Measurements from ENCODE around the gene MAGI3.

Gene MAGI3

DNA sequence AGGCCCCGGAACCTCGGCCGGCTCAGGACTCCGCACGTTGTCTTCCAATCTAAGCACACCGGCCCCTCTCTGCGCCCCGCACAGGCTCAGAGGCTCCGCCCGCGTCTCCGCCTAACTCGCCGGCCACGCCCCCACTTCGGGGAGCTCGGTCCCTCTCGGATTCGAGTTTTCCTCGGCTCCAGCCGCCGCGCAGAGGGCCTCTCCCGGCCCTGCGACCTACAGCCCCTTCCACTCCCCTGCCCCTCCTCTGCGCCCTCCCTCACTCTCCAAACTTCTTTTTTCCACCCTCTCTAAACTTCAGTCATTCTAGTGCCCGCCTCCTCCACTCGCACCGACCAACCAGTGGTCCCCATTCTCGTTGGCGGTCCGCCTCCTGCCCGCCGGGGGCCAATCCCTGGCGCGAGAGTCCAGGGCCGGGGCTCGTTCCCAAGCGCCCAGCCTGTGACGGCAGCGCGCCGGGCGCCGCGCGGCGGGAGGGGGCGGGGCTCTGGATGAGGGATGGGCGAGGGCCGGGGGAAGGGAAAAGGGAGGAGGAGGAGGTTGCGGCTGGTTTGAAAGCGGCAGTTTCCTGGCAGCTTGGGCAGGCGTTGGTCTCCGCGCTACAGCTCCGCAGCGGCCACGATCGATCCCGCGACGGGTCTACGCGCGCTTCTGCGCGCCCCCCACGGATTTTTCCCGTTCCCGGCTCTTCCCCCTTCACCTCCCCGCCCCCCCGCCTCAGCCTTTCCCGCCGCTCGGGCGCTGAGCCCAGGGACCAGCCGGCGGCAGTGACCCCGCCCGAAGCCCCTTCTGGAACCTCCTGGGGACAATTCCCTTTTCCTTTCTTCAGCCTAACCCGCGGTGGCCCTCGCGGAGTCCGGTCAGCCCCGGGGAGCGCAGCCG lies at the start of gene MAGI3:
Gene MAGI3 (plus strand): TSS at position 563 of the 882 bp plus-strand sequence. CDS start 519 bp downstream, outside the sequence.
- peak; percentile 97 for DNase-seq

- no peak for DNase-seq
Measured at GRCh38 chr1:113353580-113353979, 36.7 kb upstream of the MAGI3 start.

DNA sequence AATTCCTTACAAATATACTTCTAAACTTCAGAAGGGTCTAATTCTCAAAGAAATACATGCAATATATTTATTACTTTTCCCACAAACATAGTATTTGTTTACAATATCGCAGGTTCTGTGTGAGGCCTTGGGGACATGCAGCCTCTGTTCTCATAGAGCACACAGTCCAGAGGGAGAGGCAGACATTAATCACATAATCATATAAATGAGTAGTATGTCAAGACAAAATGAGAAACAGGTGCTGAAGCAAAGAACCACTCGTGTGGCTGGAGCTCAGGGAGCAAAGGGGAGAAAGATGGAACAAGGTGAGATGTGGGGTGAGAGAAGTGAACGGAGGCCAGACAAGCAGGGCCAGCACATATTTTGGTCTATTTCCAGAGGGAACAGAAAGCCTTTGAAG lies 26.4 kb upstream of the MAGI3 start:
- no peak for DNase-seq

DNA sequence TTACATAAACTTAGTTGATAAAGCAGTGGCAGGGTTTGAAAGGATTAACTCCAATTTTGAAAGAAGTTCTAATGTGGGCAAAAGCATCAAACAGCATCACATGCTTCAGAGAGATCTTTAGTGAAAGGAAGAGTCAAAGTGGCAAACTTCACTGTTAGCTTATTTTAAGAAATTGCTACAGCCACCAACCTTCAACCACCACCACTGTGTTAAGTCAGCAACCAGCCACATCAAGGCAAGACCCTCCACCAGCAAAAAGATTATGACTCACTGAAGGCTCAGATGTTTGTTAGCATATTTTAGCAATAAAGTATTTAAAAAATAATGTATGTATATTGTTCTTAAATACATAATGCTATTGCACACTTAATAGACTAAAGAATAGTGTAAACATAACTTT lies 21.3 kb upstream of the MAGI3 start:
- DNase-seq: no peak

DNA sequence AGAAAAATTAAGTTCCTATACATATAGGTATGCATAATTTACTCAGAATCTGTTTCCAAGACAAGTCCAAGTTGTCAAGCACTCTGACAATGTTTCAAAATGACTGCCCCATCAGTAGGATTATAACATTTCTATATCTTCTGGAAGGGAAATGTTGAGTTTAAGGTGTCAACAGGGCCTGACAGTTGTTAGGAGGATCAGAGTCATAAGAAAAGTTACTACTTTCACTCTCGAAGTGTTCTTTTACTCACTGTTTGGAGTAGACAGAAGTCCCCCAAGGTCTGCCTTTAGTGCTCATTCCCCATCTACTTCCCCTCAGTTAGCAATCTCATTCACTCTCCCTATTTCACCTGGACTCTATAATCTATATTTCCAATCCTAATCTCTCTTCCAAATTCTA lies 20.6 kb upstream of the MAGI3 start:
- DNase-seq: no peak

DNA sequence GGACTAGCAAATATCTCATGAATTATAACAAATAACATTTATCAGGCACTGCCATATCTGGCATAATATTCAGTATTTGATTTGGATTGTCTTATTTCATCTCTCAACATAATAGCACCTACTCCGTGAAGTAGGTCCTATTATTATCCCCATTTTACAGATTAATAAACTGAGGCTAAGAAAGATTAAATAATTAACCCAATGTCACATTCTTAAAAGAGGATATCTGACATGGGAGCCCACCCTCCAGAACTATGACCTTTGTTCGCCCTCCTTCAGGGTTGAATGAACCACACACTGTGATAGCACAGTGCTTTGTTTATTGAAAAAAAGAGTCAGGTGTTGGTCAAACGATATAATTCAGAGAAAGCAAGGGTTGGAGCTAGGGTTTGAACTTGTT lies 19.4 kb upstream of the MAGI3 start:
- DNase-seq: no peak

GRCh38 chr1:113372546-113372945 lies 17.8 kb upstream of the MAGI3 start:
- no peak for DNase-seq

GRCh38 chr1:113373644-113374043 lies 16.7 kb upstream of the MAGI3 start:
- DNase-seq: no peak

- DNase-seq: no peak
Measured at GRCh38 chr1:113375878-113376277, 14.4 kb upstream of the MAGI3 start.

GRCh38 chr1:113380075-113380474 lies 10.2 kb upstream of the MAGI3 start:
- no peak for DNase-seq

GRCh38 chr1:113388017-113388620 lies 2.2 kb upstream of the MAGI3 start:
- DNase-seq: no peak

- DNase-seq: no peak
Measured at GRCh38 chr1:113388621-113389358, 1.5 kb upstream of the MAGI3 start.

DNA sequence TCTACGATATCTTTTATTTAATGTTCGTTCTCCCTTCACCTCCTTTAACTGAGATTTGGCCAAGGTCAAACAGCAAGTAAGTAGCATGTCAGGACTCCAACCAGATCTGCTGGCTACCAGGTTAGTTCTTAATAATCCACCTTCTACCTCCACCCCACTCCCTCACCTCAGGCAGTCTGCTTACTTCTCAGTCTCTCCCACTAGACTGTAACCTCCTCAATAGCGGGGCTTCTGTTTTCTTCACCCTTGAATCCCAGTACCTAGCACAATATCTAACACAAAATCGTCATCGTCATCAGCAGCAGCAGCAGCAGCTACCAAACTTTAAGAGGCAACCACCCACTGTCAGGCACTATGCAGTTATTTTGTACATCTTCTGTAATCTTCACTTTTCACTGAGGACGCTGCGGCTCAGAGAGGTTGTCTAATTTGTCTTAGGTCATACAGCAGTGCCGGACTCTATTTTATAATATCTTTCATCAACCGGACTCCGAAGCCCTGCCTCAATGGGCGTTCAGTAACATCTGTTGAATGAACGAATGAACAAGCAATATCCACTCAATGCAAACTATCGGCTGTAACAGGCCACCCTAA lies 859 bp upstream of the MAGI3 start:
- DNase-seq: no peak

- DNase-seq: peak; percentile 58
Measured at GRCh38 chr1:113390871-113391648, 745 bp downstream of the MAGI3 start.

DNA sequence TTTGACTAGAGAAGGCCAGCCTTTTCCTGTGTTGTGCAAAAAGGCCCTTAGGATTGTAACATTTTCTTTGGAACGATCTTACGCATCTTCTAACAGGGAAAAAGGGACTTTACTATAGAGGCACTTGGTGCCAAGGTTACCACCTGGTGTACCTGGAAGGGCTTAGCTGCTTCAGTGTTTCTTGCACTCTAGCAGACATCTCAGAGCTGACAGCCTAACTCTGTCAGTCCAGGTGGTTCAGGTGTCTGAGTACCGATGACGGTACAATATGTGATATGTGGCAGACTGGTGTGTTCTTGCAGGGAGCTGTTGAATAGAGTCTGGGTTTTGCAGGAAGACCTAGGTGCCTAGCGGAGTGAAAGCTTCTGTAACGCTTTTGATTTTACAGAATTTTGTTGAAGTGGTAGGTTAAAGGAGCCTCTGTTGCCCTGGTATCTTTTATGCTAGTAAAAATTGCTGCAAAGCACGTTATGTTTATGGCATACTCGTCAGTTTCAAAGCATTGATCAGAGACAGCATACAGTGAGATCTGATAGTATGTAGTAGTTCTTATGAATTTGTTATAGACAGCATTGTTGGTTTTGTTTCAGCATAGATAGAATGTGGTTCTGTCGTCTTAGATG lies 1.4 kb downstream of the MAGI3 start:
- DNase-seq: no peak

DNA sequence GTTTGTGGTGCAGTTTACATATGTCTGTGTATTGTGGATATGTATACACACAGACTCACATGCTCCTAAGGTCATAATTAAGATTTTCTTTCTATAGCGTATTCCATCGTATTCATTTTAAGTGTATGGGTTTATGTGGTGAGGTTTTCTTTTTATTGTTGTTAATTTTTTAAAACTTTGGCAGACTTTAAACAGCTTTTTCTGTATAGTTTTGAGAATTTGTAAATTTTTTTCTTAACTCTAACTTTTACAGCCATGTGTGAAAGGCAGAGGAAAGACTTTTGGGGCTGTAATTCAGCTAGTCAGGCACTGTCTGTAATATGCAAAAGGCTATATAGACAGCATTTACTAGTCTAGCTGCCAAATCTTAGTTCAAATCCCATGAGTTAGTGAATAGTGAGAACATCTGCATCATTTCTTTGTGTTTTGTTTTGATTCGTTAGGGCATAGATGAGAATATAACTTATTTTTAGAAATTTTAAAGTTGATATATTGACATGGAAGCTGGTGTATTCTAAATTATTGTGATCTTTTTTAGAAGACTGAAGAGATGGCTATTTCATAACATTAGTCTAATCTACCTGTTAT lies 2.3 kb downstream of the MAGI3 start:
- no peak for DNase-seq

GRCh38 chr1:113394043-113394862 lies 3.9 kb downstream of the MAGI3 start:
- no peak for DNase-seq

DNA sequence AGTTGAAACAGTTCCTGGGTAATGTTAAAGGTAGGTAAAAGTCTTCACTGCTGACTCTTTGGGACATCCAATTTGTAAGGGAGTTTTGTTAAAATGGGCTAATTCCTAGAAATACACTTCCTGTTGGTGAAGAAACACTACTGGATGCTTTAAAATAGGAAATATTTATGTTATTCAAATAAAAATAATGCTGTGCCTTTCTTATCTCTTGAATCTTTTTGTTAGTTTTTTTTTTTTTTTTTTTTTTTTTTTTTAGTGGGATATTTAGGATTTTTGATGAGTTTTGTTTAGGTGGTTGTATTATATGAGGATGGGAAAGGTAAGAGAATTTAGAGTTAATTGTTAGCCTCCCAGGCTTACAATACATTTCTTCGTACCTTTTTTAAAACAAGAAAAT lies 4.5 kb downstream of the MAGI3 start:
- DNase-seq: no peak

DNA sequence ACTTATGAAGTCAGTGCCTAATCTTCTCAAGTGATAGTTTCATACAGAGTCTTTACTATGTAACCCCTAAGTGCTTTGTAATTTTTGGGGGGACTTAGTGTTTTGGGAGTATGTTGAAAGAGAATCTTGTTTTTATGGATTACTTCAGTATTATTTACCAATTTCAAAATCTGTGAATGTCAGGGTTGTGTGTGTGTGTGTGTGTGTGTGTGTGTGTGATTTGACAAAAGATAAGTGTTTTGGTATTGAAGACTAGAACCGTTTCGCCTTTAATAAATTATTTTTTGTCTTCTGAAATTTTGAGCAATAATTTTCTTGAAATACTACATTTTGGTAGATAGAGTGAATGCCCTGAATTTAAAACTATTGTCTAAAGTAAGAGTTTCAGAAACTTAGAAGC lies 5.8 kb downstream of the MAGI3 start:
- DNase-seq: no peak

DNA sequence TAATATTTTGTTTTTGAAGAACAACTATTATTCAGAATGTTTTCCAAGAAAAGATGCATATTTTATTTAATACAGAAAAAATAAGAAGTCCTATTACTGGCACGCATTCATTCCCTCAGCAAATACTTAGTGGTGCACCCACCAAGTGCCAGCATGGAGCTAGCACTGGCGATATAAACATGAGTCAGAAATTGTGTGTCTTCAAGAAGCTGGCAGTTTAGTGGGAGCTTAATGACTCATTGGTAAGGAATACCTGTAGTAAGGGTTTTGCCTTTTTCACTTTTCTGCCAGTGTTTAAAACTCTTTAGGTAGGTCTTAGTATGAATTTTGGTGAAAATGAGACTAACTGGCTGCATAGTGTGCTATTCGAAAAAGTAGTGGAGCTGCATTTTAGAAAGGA lies 6.3 kb downstream of the MAGI3 start:
- DNase-seq: no peak

- DNase-seq: no peak
Measured at GRCh38 chr1:113399062-113399583, 8.8 kb downstream of the MAGI3 start.

Data from NCI-H2171 (cell line).